ENCODE results near the gene ARSB. TPM values are rescaled to one million over a fixed set of nuclear protein-coding genes. Genes with fewer than 3 reads are reported as not detected.
"Not testable (repeated sequence)": the region's sequence is repeated elsewhere in the genome, so short reads cannot be mapped to it uniquely, and the experiment has no call there.

Gene ARSB
- total RNA-seq, 1 donor from 2014 or later = 11.6 TPM

- intact Hi-C loops (cut with micrococcal nuclease) = not testable (repeated sequence)
These were observed 133.2 kb downstream of the ARSB start for GRCh38 chr5:78851891-78852290.

DNA sequence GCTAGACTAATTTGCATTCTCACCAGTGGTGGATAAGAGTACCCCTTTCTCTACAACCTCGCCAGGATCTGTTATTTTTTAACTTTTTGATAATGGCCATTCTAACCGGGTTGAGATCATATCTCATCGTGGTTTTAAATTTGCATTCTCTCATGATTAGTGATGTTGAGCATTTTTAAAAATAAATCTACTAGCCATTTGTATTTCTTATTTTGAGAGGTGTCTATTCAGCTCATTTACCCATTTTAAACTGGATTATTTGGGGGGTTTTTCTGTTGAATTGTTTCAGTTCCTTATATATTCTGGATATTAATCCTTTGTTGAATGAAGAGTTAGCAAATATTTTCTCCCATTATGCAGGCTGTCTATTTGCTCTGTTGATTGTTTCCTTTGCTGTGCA lies 139.6 kb downstream of the ARSB start:
- intact Hi-C loops (cut with micrococcal nuclease) = no loop called here

DNA sequence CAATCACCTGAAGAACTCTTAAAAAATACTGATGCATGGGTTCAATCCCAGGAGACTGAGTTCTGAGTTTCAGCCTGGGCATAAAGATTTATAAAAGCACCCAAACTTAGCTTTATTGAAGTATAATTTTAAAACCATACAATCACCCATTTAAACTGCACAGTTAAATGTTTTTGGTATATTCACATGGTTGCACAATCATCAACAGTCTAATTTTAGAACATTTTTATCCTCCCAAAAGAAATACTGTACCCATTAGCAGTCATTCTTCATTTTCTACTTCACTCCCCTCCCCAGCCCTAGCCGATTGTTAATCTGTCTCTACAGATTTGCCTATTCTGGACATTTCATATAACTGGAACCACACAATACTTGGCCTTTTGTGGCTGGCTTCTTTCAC lies 141.7 kb downstream of the ARSB start:
- intact Hi-C loops (cut with micrococcal nuclease) = no loop called here

DNA sequence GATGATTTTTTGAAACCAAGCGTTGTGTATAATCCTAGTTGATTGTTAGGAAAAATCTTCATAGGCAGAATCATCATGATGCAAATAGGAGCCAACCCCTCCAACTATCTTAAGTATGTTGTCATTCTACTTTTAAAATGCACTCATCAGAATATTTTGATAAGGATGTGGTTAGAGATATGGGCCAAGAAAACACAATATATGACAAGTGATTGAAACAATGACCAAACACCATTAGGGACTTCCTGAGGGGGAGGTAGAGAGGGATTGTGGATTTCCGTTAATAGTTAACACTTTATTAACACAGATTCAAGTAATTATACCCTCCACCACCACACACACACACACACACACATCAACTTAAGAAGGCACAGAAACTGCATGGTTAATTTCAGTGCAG lies 143.3 kb downstream of the ARSB start:
- intact Hi-C loops (cut with micrococcal nuclease) = no loop called here

DNA sequence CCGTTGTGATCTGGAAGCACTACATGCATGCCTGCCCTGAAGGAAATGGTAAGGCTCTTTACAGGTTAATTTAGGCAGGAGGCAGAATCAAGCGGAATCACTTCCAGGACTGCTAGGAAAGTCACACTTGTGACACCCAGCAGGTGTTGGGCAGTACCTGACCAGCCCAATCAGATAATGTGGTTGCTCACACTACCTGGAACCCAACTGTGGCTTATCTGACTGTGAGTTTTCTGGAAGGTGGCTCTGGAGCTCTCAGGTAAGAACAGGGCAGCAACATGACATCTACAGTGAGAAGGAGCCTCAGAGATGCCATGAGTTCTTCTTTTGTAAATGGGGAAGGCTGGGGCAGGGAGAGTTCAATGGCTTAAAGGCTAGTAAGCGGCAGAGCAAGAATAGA lies 146.4 kb downstream of the ARSB start:
- intact Hi-C loops (cut with micrococcal nuclease) = no loop called here

GRCh38 chr5:78837836-78838235 lies 147.3 kb downstream of the ARSB start:
- intact Hi-C loops (cut with micrococcal nuclease) = no loop called here

DNA sequence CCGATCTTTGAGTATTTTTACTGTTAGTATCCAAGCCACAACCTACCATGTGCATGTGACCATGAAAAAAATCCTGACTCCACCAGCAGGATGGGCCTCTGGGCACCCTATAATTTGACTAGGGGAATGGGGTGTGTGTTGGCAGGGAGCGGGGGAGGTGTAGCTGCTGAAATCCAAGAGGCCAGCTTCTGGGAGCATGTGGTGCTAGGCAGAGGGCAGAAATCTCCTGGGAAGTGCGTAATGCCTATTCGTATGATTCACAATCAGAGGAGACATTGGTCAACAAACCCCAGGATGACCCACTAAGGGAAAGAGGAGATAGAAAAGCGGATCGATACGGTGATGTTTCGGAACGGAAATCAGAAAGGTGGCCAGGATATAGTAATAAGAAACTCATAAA lies 149.9 kb downstream of the ARSB start:
- intact Hi-C loops (cut with micrococcal nuclease) = no loop called here

DNA sequence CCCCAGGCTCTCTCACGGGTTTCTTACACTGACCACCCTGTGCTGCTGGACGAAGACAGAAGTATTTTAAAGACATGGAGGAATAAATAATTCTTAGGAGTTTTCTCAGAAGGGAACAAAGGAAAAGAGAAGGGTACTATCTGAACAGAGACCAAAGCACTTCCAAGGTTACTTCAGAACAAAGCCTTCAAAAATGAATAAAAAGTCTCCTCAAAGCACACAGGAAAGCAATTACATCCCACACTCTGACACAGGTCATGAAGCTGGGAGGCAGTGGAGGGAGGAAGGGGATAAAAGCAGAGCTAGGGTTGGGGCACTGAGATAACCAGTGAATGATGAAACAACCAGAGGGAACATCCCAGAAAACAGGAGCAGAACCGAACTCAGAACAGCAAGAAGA lies 151.8 kb downstream of the ARSB start:
- intact Hi-C loops (cut with micrococcal nuclease) = no loop called here

GRCh38 chr5:78830528-78831046 lies 154.5 kb downstream of the ARSB start:
- intact Hi-C loops (cut with micrococcal nuclease) = no loop called here

DNA sequence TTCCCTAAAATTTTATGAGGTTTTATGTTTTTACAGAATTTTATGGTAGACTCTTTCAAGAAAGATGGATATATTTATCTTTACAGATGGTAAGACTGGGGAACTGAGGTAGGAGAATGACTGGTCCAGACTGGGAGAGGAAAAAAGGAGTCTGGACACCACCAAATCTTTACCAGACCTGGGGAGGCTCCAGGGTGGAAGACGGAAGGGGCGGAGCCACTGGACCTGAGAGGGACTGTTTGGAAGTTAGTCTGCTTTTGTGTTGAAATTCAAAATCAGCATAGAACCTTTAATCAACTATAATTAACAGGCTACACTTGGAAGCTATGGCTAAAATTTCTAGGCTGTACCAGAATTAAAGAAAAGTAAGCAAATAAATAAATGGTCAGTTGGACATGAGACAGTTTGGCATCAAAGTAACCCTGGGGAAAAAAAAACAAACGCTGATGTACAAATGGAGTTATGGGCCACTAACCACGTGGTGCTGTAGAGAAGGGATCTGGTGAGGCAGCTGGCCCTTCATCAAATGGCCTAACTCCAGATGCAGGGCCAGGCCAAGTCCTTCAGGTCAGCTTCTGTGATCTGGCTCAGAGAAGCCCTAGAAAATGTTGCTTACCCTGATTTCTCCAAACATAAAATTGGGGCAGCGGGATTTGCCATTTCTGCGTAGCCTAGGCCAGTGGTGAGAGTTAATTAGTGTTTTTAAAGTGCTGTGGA lies 155.1 kb downstream of the ARSB start:
- intact Hi-C loops (cut with micrococcal nuclease) = no loop called here

DNA sequence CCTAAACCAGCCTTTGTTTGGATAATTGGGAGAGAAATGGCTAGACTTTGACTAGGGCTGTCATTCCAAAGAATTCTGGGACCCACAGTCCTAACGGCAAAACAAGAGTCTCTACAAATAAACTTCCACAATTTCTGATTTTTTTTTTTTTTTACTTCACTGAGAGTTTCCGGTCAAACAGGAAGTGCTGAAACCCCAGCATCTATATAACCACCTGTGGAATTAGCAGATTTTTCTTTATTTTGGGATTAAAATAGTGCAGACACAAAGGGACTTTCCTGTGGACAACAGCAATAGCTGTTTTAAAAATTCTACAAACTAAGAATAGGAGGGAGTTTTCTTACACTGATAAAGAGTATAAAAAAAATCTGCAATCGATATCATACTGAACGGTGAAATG lies 157.4 kb downstream of the ARSB start:
- intact Hi-C loops (cut with micrococcal nuclease) = no loop called here

- intact Hi-C loops (cut with micrococcal nuclease) = no loop called here
These were observed 160.3 kb downstream of the ARSB start for GRCh38 chr5:78824831-78825281.

DNA sequence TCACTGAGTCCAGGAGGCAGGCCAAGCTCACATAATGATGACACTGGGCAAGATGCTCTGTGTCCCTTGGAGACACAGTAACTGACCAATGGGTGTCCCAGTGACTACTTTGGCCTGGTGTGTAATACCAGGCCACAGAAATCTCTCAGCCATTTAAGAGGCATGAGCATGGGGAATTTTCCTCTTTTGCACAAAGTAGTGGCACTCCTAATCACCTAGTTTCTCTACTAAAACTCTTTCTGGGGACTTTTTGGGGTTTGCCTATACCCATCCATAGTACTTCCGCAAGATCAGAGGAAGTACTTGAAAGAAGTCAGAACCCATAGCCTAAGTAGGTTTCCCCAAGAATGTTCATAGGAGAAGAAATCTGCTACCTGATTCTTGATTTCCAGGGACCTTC lies 161.9 kb downstream of the ARSB start:
- intact Hi-C loops (cut with micrococcal nuclease) = no loop called here

GRCh38 chr5:78821536-78822021 lies 163.5 kb downstream of the ARSB start:
- intact Hi-C loops (cut with micrococcal nuclease) = no loop called here

GRCh38 chr5:78819707-78820106 lies 165.4 kb downstream of the ARSB start:
- intact Hi-C loops (cut with micrococcal nuclease) = no loop called here

- intact Hi-C loops (cut with micrococcal nuclease) = no loop called here
These were observed 165.9 kb downstream of the ARSB start for GRCh38 chr5:78819166-78819565.

GRCh38 chr5:78816143-78816765 lies 168.9 kb downstream of the ARSB start:
- intact Hi-C loops (cut with micrococcal nuclease) = no loop called here

GRCh38 chr5:78813906-78814530 lies 171.1 kb downstream of the ARSB start:
- intact Hi-C loops (cut with micrococcal nuclease) = no loop called here

- intact Hi-C loops (cut with micrococcal nuclease) = no loop called here
These were observed 171.8 kb downstream of the ARSB start for GRCh38 chr5:78813286-78813685.

DNA sequence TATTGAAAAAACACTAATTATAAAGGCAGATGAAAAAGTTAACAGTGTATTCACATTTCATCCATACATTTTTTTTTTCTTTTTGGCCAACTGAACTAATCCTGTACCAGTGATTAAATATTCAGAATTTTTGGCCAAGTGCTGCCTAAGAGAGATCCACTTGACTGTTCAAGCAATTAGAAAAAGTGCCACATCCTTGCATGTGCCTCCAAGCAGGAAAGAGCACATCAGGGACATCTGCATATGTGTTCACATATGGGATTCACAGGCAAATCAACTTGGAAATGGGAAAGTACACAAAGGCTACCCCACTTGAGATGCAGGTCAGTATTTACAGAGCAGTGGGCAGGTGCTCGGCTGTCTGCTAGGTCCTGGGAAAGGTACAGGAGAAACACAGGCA lies 173.2 kb downstream of the ARSB start:
- intact Hi-C loops (cut with micrococcal nuclease) = no loop called here

DNA sequence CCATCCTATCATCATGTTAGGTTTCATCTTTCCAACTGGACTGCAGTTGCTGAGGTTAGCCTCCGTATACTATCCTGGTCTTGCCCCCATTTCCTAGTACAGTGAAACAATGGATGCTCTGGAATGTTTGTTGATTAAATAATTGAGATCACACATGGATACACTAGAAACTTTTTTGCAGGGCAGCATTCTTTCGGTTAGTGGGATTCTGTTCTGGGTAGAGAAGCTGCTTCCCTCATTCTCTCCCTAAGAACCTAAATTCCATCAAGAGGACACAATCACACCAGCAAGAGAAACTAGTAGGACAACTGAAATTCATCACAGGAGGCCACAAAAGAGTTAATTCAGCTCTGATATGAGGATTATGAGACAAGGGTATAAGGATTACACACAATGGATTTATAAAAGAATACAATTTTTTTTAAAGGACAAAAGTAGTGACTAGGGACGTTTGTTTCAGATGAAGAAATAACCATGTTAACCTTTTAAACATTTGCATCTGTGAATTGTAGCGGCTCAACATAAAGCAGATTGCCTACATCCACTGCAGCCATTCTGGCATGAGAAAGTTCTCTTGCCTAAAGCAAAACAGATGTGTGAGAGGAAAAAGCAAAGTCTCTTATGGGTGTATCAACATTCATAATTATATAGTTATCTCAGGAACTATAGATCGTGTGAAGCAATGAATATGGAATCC lies 173.8 kb downstream of the ARSB start:
- intact Hi-C loops (cut with micrococcal nuclease) = no loop called here

All from T-helper 2 cell treated with Interferon-gamma antibody and Interleukin-4, amounts not matched to agents 100 ng/mL and 5 ng/mL, for 36 hours (primary cell).